GM19240 (cell line): ENCODE data around the gene FOXI3.

Source experiments
- DNase-seq: peaks from one replicate; pipeline ENCODE4 v3.0.0; 2011; ENCODE audit warnings: low spot score; ENCODE audit not compliant: insufficient read length

FOXI3 gene

DNA sequence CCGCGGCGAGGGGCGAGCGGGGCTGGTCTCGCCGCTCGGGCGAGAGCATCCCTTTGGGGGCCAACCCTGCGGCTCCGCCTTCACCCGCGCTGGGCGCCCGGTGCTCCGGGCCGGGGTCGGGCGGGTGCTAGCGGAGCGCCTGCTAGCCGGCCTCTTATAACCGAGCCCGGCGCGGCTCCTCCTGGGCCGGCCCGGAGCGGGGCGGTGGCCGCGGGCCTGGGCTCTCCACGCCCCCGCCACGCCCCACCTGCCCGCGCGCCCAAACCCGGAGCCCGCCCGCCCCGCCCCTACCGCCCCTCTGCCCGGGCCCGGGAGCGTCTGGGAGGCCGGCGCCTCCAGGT is at the start of gene FOXI3:
FOXI3 (minus strand) TSS at position 129 of the 341 bp plus-strand sequence. CDS start 158 bp downstream, outside the sequence.
- DNase-seq: no peak

- DNase-seq: no peak
Measured at GRCh38 chr2:88500691-88501090, 48.2 kb upstream of the FOXI3 start.

GRCh38 chr2:88499204-88499603 is 46.7 kb upstream of the FOXI3 start:
- no peak for DNase-seq

DNA sequence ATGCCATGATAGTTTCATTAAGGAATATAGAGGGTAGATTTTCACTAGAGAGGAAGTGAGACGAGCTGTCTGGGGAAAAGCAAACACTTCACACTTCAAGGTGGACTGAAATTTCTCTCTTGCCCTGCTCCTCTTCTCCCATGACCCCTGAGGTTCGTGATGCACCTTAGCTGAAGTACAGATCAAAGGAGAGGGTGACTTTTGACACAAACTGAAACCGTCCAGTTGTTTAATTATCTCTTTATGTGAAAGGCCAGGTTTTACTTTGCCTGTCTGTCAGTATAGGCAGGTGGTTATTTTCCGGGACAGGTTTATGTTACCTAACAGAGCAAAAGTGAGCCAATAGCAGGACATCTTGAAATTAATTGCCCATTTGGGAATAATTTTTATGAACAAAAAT is 41.0 kb upstream of the FOXI3 start:
- no peak for DNase-seq

GRCh38 chr2:88492002-88492401 is 39.5 kb upstream of the FOXI3 start:
- no peak for DNase-seq

DNA sequence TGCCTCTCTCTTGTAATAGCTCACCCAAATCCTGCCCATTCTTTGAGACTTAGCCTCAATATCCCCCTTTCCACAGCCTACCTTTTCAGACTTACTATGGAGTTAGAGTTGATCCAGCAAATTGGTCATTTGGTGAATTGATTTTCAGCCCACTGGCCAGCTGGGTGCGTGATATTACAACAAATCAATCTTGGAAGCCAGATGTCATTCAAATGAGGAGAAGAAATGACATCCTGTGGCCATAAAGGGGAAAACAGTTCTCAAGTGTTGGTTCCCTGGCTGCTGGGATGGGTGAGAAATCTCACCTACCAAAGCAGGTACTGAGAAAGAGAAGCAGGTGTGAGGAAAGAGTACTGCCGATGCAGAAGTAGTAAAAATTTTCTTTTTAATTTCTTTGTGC is 36.7 kb upstream of the FOXI3 start:
- no peak for DNase-seq

- no peak for DNase-seq
Measured at GRCh38 chr2:88483200-88483599, 30.7 kb upstream of the FOXI3 start.

GRCh38 chr2:88481691-88482336 is 29.3 kb upstream of the FOXI3 start:
- no peak for DNase-seq

GRCh38 chr2:88472811-88473210 is 20.3 kb upstream of the FOXI3 start:
- DNase-seq: no peak

GRCh38 chr2:88471083-88471942 is 18.8 kb upstream of the FOXI3 start:
- DNase-seq: no peak

DNA sequence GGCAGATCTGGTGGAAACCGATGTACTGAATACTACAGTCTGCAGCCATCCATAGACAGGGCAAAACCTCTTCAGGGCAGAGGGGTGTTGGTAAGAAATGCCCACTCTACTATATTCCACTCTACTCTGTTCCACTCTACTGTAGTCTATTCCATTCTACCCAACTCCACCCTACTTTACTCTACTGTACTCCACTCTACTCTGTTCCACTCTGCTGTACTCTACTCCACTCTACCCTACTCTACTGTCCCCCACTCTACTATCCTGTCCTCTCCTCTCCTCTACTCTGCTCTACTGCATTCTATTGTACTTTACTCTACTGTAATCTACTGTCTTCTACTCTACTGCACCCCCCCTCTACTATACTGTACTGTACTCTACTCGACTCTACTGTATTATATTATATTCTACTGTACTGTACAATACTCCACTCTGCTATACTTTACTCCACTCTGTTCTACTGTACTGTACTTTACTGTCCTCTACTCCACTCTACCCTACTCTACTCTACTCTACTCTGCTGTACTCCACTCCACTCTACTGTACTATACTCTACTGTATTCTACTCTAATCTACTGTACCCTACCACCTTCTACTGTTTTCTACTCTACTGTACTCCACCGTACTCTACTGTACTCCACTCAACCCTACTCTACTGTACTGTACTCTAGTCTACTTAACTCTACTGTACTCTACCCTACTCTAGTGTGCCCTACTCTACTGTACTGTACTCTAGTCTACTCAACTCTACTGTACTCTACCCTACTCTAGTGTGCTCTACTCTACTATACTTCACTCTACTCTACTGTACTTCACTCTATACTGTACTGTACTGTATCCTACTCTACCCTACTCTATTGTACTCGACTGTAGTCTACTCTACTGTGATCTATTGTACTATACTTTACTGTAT is 17.0 kb upstream of the FOXI3 start:
- no peak for DNase-seq

GRCh38 chr2:88464153-88464552 is 11.7 kb upstream of the FOXI3 start:
- DNase-seq: no peak

DNA sequence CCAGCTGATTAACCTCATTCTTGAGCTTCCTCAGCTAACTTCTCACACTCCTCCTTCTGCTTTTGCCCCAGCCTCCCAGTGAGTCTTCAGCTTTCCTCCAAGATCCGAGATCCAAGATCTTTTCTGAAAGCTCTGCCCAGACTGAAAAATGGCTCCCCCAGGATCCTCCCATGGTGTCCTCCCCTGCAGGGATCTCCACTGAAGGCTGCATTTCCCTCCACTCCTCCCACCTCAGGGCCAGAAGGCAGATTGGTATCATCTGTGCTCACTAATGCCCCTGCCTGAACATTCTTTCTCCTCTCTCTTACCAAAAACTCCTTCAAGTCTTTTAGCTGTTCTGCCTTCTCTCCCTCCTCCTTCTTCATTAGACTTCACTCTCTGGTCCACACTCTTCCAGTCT is 6.1 kb upstream of the FOXI3 start:
- DNase-seq: no peak

DNA sequence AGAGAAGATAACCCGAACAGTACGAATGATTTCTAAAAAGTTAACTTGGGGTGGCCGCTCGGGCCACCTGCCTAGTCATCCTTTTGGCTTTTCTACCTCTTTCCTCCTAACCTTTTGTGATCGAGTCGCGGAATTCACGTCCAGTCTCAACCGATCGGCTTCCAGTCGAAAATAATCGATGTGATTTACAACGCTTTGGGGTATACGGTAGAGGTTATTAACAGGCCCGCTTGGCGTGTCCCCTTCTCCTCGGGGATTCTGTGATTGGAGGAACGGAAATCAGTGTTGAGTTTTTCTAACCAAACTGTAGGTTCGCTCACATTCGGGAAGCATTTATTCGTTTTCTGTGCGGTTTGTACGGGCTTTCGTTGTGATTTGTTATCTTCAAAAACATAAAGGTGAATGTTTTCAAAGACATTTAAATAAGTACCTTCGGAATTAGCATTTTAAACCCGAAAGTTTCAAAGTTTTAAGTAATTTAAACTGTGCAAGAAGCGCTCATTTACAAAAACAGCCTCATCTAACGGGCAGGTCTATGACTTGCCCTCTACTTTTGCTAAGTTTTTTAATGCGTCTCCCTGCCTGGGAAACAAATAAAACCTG is 588 bp upstream of the FOXI3 start:
- no peak for DNase-seq

DNA sequence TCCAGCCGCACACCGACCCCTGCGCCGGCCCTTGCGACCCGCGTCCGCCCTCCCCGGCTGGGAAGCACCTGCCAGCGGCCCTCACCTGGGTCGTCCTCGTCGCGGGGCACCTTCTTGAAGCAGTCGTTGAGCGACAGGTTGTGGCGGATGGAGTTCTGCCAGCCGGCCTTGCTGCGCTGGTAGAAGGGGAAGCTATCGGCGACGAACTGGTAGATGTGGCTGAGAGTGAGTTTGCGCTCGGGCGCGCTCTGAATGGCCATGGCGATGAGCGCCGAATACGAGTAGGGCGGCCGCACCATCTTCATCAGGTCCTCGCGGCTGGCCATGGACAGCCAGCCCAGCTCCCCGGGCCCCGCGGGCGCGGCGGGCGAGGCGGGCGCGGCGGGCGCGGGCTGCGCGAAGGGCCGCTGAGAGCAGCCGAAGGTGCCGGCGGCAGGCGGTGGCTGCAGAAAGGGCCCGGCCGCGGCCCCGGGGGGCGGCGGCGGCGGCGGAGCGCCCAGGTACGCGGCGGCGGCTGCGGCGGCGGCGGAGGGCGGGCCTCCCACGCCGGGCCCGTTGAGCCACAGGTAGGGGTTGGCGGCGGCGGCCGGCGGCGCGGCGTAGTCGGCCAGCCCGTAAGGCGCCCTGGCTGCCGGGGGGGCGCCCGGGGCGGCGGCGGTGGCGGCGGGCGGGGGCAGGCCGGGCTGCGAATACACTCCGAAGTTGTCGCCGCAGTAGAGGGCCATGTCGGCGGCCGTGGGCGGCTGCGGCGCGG is 505 bp downstream of the FOXI3 start:
- no peak for DNase-seq

DNA sequence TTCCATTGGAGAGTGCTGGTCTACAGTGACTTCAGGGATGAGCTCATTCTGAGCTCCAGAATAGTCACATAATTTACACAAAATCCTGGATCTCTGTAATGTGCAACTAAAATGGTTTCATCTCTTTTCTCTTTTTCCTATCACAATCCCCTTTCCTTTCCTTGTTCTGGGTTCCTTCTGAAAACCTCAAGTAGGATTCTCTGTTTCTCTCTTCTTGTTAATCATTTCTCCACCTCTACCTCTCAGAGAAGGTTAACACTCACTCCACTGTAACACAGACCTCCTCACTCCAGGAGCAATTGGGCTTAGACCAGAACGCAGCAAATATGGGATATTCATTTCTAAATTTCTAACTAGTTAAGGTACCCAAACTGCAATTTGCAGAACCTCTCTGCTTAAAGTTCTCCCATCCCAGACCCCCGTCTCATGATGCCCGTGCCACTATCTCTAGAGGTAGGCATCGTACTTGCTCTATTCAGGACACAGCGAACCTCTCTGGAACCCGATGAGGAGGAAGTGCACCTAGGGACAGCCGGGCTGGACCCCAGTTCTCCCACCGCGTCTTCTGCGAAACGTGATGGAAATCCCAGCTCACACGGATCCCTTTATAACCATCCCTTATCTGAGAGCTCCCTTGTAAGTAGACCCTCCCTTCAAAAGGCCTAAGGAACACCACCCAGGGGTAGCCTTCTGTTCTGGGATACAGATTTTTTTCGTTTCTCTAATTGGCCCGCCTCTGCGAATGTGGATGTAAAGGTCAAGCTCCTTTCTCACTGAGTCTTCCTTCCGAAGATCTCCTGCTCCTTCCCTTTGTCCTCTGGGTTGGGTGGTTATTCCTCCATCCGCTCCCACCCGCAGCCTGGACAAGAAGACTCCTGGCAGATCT is 1.3 kb downstream of the FOXI3 start:
- DNase-seq: no peak

- no peak for DNase-seq
Measured at GRCh38 chr2:88450186-88450585, 2.3 kb downstream of the FOXI3 start.

- no peak for DNase-seq
Measured at GRCh38 chr2:88448248-88448647, 4.2 kb downstream of the FOXI3 start.

GRCh38 chr2:88443353-88443938 is 9.0 kb downstream of the FOXI3 start:
- DNase-seq: no peak
